ENCODE measurements around the gene PERM1. TPM values are rescaled to one million over a fixed set of nuclear protein-coding genes. Genes with fewer than 3 reads are reported as not detected.

PERM1 gene
- total and polyA plus RNA-seq, 2 of the 13 experiments (the other 11 are each of a cell fraction or from before 2014, with no cell fraction given) = 0.04 to 0.29 TPM

GRCh38 chr1:1000357-1001056 is 18.6 kb upstream of the PERM1 start (continued):
- TF ChIP-seq, protein P1, sequence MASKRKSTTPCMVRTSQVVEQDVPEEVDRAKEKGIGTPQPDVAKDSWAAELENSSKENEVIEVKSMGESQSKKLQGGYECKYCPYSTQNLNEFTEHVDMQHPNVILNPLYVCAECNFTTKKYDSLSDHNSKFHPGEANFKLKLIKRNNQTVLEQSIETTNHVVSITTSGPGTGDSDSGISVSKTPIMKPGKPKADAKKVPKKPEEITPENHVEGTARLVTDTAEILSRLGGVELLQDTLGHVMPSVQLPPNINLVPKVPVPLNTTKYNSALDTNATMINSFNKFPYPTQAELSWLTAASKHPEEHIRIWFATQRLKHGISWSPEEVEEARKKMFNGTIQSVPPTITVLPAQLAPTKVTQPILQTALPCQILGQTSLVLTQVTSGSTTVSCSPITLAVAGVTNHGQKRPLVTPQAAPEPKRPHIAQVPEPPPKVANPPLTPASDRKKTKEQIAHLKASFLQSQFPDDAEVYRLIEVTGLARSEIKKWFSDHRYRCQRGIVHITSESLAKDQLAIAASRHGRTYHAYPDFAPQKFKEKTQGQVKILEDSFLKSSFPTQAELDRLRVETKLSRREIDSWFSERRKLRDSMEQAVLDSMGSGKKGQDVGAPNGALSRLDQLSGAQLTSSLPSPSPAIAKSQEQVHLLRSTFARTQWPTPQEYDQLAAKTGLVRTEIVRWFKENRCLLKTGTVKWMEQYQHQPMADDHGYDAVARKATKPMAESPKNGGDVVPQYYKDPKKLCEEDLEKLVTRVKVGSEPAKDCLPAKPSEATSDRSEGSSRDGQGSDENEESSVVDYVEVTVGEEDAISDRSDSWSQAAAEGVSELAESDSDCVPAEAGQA (IDR thresholded peaks at IDR 0.05; ENCODE audit: low read depth) = peak; percentile 100
- TF ChIP-seq, protein P1 (CRISPR knock-in tag; IDR thresholded peaks at IDR 0.05; ENCODE audit: borderline replicate concordance) = no peak; the same call in 1 of the 2 replicates
- TF ChIP-seq, protein P2, sequence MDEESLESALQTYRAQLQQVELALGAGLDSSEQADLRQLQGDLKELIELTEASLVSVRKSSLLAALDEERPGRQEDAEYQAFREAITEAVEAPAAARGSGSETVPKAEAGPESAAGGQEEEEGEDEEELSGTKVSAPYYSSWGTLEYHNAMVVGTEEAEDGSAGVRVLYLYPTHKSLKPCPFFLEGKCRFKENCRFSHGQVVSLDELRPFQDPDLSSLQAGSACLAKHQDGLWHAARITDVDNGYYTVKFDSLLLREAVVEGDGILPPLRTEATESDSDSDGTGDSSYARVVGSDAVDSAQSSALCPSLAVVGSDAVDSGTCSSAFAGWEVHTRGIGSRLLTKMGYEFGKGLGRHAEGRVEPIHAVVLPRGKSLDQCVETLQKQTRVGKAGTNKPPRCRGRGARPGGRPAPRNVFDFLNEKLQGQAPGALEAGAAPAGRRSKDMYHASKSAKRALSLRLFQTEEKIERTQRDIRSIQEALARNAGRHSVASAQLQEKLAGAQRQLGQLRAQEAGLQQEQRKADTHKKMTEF (CRISPR knock-in tag; IDR thresholded peaks at IDR 0.05) = peak; percentile 97
- no peak for TF ChIP-seq ZNF646 (CRISPR knock-in tag; IDR thresholded peaks at IDR 0.05)
- TF ChIP-seq ZNF879 (CRISPR knock-in tag; IDR thresholded peaks at IDR 0.05) = peak; percentile 39; the same call in 1 of the 2 replicates
- peak; percentile 100 for TF ChIP-seq ATF7 (IDR thresholded peaks at IDR 0.05)
- peak; percentile 100 for TF ChIP-seq ATF7 (CRISPR knock-in tag; IDR thresholded peaks at IDR 0.05)
- peak; percentile 61; the same call in 1 of the 2 replicates for TF ChIP-seq KMT2B (CRISPR knock-in tag; IDR thresholded peaks at IDR 0.05)
- TF ChIP-seq TP53 (CRISPR knock-in tag; conservative IDR thresholded peaks at IDR 0.05) = 0 out of 2 replicates have a peak, but pooled peaks have one; percentile 72
- peak; percentile 65; the same call in 1 of the 2 replicates for TF ChIP-seq ZNF768 (CRISPR knock-in tag; IDR thresholded peaks at IDR 0.05)
- TF ChIP-seq E2F2 (CRISPR knock-in tag; IDR thresholded peaks at IDR 0.05; ENCODE audit: borderline replicate concordance) = no peak; the same call in 1 of the 2 replicates
